OCI-LY3 (cell line): ENCODE data around the gene SMO.
A peak's percentile ranks its signal among the peaks of the same experiment; 100 is the strongest.
"Not testable (repeated sequence)": the region's sequence is repeated elsewhere in the genome, so short reads cannot be mapped to it uniquely, and the experiment has no call there.

ENCODE experiments used
- H2AFZ ChIP-seq: fragments of 200-600, 300-600 bp; shearing (Covaris generic); 2 replicates; pipeline ENCODE4 v1.6.0; 2014; ENCODE audit warnings: antibody characterized with exemption, low read depth, low read length
- H3K27ac ChIP-seq: fragments of 200-600, 300-600 bp; sonication (generic); 2 replicates; pipeline ENCODE4 v1.5.1; 2014; ENCODE audit warnings: mild to moderate bottlenecking, low read length, moderate library complexity, mixed read lengths
- H3K27me3 ChIP-seq: fragments of 200-600, 300-600 bp; sonication (generic); 2 replicates; pipeline ENCODE4 v1.6.1; 2014; ENCODE audit warnings: low read depth, low read length, mixed read lengths
- H3K36me3 ChIP-seq: fragments of 200-600, 300-600 bp; sonication (generic); replicated peaks from 2 replicates; pipeline ENCODE3; 2014; ENCODE audit warnings: low read depth, low read length, mixed read lengths
- H3K4me1 ChIP-seq: fragments of 300-600, 200-600 bp; sonication (generic); 2 replicates; pipeline ENCODE4 v1.6.1; 2014; ENCODE audit warnings: low read length, mixed read lengths
- H3K4me2 ChIP-seq: fragments of 200-600, 300-600 bp; sonication (generic); 2 replicates; pipeline ENCODE4 v1.6.1; 2014; ENCODE audit warnings: low read length, mixed read lengths
- H3K4me3 ChIP-seq: fragments of 300-600, 200-600 bp; sonication (generic); 2 replicates; pipeline ENCODE4 v1.5.1; 2014; ENCODE audit warnings: antibody characterized with exemption, mild to moderate bottlenecking, low read length, moderate library complexity
- H3K79me2 ChIP-seq: fragments of 300-600, 200-600 bp; shearing (Covaris generic); 2 replicates; pipeline ENCODE4 v1.6.1; 2014; ENCODE audit warnings: mild to moderate bottlenecking, low read length, mixed read lengths
- H3K9ac ChIP-seq: fragments of 300-600, 200-600 bp; shearing (Covaris generic); 2 replicates; pipeline ENCODE4 v1.6.0; 2014; ENCODE audit warnings: mild to moderate bottlenecking, low read length, moderate library complexity
- H3K9me3 ChIP-seq: fragments of 200-600, 300-600 bp; shearing (Covaris generic); 2 replicates; pipeline ENCODE4 v1.6.1; 2014; ENCODE audit warnings: low read length, mixed read lengths; ENCODE audit not compliant: insufficient read depth
- H4K20me1 ChIP-seq: fragments of 200-600, 300-600 bp; sonication (generic); 2 replicates; pipeline ENCODE4 v1.6.1; 2016; ENCODE audit warnings: low read length, mixed read lengths; ENCODE audit not compliant: insufficient read depth
- CTCF ChIP-seq: fragments of 200-600, 300-600 bp; sonication (generic); IDR thresholded peaks from 2 replicates; pipeline ENCODE4 v1.5.1; 2014; ENCODE audit warnings: antibody characterized with exemption, low read length, low read depth
- EZH2phosphoT487 ChIP-seq: fragments of 200-600 bp; shearing (Covaris generic); IDR thresholded peaks from 2 replicates; pipeline ENCODE4 v1.6.1; 2018; ENCODE audit warnings: antibody characterized with exemption, mixed run types, low read depth

The SMO gene

GRCh38 chr7:129170441-129171021 lies 17.9 kb upstream of the SMO start:
- no peaks in the 10 kb centered on the region for H3K9me3 ChIP-seq
- H3K27ac ChIP-seq = peak overlapping the region; percentile 94
- peak overlapping the region; percentile 72 for H3K4me2 ChIP-seq
- H3K79me2 ChIP-seq = peaks cover 9% of the 10 kb centered on the region; the same call in 1 of the 2 replicates
- peaks cover 57% of the 10 kb centered on the region for H3K4me1 ChIP-seq
- no peaks in the 10 kb centered on the region for H4K20me1 ChIP-seq
- TF ChIP-seq EZH2phosphoT487 (no peak), CTCF (no peak)
- H2AFZ ChIP-seq = no peak overlapping the region
- H3K36me3 ChIP-seq = peaks cover 38% of the 10 kb centered on the region
- peak overlapping the region; percentile 74; the same call in 1 of the 2 replicates for H3K9ac ChIP-seq
- no peaks in the 10 kb centered on the region for H3K27me3 ChIP-seq
- H3K4me3 ChIP-seq = peak overlapping the region; percentile 58

DNA sequence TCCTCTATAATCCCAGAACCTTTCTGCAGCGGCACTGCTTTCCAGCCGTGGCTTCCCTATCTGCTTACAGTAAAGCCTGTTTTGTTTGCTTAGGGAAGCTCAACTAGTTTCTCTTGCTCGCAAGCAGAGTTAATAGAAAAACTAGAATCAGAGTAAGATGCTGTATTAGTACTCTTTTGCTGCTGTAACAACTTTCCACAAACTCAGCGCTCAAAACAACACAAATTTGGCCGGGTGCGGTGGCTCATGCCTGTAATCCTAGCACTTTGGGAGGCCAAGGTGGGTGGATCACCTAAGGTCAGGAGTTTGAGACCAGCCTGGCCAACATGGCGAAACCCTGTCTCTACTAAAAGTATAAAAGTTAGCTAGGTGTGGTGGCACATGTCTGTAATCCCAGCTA lies 14.6 kb upstream of the SMO start:
- peaks cover 24% of the 10 kb centered on the region for H3K4me1 ChIP-seq
- H2AFZ ChIP-seq, H3K4me3 ChIP-seq, H3K9me3 ChIP-seq, H3K4me2 ChIP-seq, H3K27me3 ChIP-seq, H3K27ac ChIP-seq, H3K79me2 ChIP-seq, H4K20me1 ChIP-seq, H3K9ac ChIP-seq: not testable (repeated sequence)
- H3K36me3 ChIP-seq = peaks cover 19% of the 10 kb centered on the region

GRCh38 chr7:129176916-129177710 lies 11.3 kb upstream of the SMO start:
- H3K27ac ChIP-seq = no peak overlapping the region
- TF ChIP-seq CTCF (no peak), EZH2phosphoT487 (no peak)

DNA sequence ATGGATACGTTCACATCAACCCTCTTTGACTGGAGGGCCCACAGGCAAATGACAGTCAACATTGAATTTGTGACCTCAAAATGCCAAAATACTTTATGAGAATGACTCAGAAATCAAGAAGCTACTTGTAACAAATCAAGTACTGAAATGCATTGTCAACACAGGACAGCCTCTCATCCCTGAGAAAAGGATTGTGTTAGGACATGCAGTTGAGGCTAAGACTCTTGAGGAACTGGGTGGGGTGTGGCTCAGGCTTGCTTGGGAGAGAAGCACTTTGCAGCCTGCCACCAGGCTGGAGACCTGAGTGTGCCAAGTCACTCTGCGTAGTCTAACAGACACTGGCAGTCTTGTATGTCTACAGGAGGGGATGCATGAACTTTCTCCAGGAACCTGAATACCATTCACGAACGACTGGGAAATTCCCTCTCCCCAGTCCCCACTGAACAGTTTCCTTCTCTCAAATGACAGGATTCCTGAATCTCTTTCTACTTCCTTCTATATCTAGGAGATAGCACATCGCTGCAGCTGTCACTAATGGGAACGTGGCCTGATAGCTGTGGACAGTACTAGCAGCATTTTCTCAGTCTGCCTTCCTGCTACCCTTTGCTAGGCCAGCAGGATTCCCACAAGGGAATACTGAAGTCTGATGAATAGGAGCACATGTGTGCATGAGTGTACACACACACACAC lies 3.3 kb upstream of the SMO start:
- no peak overlapping the region for H3K4me3 ChIP-seq
- H3K9ac ChIP-seq = no peak overlapping the region
- H3K4me2 ChIP-seq = no peak overlapping the region
- H3K9me3 ChIP-seq = no peaks in the 10 kb centered on the region
- no peaks in the 10 kb centered on the region for H3K27me3 ChIP-seq
- no peak overlapping the region for H2AFZ ChIP-seq
- TF ChIP-seq EZH2phosphoT487 = no peak
- no peak for TF ChIP-seq CTCF
- peaks cover 5% of the 10 kb centered on the region for H3K36me3 ChIP-seq
- H3K79me2 ChIP-seq = peaks cover 14% of the 10 kb centered on the region
- peaks cover 15% of the 10 kb centered on the region for H3K4me1 ChIP-seq
- H3K27ac ChIP-seq = no peak overlapping the region
- peaks cover 1% of the 10 kb centered on the region; the same call in 1 of the 2 replicates for H4K20me1 ChIP-seq

More at GRCh38 chr7:129176916-129177710, 11.3 kb upstream of the SMO start:
- H2AFZ ChIP-seq = no peak overlapping the region
- no peaks in the 10 kb centered on the region for H4K20me1 ChIP-seq
- H3K4me2 ChIP-seq = no peak overlapping the region
- H3K79me2 ChIP-seq = no peaks in the 10 kb centered on the region
- H3K36me3 ChIP-seq = peaks cover 10% of the 10 kb centered on the region
- H3K9ac ChIP-seq = no peak overlapping the region
- no peaks in the 10 kb centered on the region for H3K9me3 ChIP-seq
- no peaks in the 10 kb centered on the region for H3K4me1 ChIP-seq
- no peaks in the 10 kb centered on the region for H3K27me3 ChIP-seq
- H3K4me3 ChIP-seq = no peak overlapping the region
